ENCODE data around the gene DNAI1. TPM values are rescaled to one million over a fixed set of nuclear protein-coding genes. Genes with fewer than 3 reads are reported as not detected.

The DNAI1 gene
- total RNA-seq, 4 donors from 2014 or later, result 0.42 to 3.9 (median 0.66) TPM; not detected in 1

DNA sequence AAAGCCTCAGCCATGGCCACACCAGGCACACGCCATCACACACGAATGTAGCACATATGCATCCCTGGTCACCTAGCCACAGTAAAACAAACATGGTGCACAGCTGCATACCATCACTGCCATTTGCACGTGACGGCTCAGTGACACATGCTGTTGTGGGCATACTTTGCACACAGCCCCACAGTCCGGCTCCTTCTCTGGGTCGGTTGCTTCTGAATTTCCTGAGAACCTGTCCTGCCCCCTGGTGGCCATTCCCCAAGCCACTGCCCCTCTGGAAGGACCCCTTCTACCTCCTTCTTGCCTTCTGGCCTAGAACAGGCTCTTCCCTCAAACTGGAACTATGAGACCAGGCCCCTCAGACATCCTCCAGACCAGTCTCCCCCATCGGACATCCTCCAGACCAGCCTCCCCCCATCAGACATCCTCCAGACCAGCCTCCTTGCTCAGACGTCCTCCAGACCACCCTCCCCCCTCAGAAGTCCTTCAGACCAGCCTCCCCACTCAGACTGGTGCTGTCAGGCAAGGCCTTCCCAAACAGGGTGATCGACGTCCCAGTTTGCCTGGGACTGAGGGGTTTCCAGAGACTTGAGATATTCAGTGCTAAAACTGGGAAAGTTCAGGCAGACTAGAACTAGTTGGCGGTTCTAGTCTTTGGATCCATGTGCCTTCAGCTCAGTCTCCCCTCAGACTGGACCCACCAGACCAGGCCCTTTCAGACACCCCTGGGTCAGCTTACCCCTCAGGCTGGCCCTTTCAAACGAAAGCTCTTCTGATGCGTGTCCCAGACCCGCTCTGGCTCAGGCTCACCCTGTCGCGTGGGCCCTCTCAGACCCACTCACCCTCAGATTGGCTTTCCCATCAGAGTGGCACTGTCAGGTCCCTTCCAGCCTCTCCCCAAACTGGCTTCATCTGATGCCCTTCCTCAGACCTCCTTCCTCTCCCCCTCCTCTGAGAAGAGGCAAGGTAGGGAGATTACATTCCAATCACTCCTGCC lies 88.5 kb downstream of the DNAI1 start:
- Histone ChIP-seq H3K27me3 (peaks cover 0 to 9% of the 10 kb centered on the region in 2 donors), H3K4me1 (peaks cover 0 to 22% (median 7%) of the 10 kb centered on the region in 4 donors), H3K9me3 (no peaks in the 10 kb centered on the region), H3K4me3 (no peak overlapping the region), H3K36me3 (peaks cover 0 to 8% (median 0%) of the 10 kb centered on the region in 3 donors), H3K27ac (peak overlapping the region in 1 of 4 donors; percentile 3)
- WGBS, 2 donors, result 60 to 62% methylated on average over 16 of the region's 16 CpGs
- peak; percentile 33 to 85 (median 77) for TF ChIP-seq CTCF (IDR thresholded peaks at IDR 0.05)
- no peak for TF ChIP-seq POLR2A (IDR thresholded peaks at IDR 0.05)
- no peak for TF ChIP-seq EP300 (IDR thresholded peaks at IDR 0.05)
- peak; percentile 42 to 56 for DNase-seq (ENCODE audit: low spot score in 2 of 2)

GRCh38 chr9:34547960-34548611 lies 89.5 kb downstream of the DNAI1 start:
- peaks cover 0 to 9% of the 10 kb centered on the region in 2 donors for H3K27me3 ChIP-seq
- peaks cover 0 to 10% (median 0%) of the 10 kb centered on the region in 3 donors for H3K36me3 ChIP-seq
- H3K27ac ChIP-seq, result peak overlapping the region in 1 of 4 donors; percentile 3
- H3K4me1 ChIP-seq, result peaks cover 0 to 22% (median 7%) of the 10 kb centered on the region in 4 donors
- DNase-seq (ENCODE audit: low spot score in 2 of 2), result peak; percentile 37 to 75
- no peak overlapping the region for H3K4me3 ChIP-seq
- whole genome bisulfite sequencing, 2 donors, result 11 to 15% methylated on average over 9 to 12 of the region's 13 CpGs
- H3K9me3 ChIP-seq, result no peaks in the 10 kb centered on the region
- TF ChIP-seq CTCF (IDR thresholded peaks at IDR 0.05) (peak; percentile 70 to 91 (median 88)), EP300 (IDR thresholded peaks at IDR 0.05) (no peak), POLR2A (IDR thresholded peaks at IDR 0.05) (no peak)

DNA sequence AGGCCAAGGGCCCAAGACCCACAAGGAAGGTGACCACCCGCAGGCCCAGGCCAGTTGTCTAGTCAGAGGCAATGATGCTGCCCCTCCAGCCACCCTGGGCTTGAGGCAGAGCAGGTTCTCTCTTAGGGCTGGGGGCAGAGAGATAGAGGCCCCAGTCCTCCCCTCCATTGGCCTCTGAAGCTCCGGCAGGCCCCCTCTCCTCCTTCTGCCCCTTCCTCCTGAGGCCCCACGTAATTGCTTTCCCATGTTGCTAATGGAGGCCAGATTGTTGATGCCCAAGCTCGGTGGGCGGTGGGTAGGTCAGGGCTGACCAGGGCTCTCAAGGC lies 90.8 kb downstream of the DNAI1 start:
- DNase-seq (ENCODE audit: low spot score in 2 of 2), result no peak
- Histone ChIP-seq H3K36me3 (peaks cover 0 to 10% (median 0%) of the 10 kb centered on the region in 3 donors), H3K27ac (no peak overlapping the region), H3K9me3 (no peaks in the 10 kb centered on the region), H3K4me3 (no peak overlapping the region), H3K27me3 (peaks cover 0 to 6% of the 10 kb centered on the region in 2 donors), H3K4me1 (peaks cover 0 to 22% (median 7%) of the 10 kb centered on the region in 4 donors)
- 69 to 96% methylated on average over 4 to 5 of the region's 5 CpGs for WGBS, 2 donors
- no peak for TF ChIP-seq CTCF (IDR thresholded peaks at IDR 0.05)
- no peak for TF ChIP-seq POLR2A (IDR thresholded peaks at IDR 0.05)
- TF ChIP-seq EP300 (IDR thresholded peaks at IDR 0.05), result no peak

DNA sequence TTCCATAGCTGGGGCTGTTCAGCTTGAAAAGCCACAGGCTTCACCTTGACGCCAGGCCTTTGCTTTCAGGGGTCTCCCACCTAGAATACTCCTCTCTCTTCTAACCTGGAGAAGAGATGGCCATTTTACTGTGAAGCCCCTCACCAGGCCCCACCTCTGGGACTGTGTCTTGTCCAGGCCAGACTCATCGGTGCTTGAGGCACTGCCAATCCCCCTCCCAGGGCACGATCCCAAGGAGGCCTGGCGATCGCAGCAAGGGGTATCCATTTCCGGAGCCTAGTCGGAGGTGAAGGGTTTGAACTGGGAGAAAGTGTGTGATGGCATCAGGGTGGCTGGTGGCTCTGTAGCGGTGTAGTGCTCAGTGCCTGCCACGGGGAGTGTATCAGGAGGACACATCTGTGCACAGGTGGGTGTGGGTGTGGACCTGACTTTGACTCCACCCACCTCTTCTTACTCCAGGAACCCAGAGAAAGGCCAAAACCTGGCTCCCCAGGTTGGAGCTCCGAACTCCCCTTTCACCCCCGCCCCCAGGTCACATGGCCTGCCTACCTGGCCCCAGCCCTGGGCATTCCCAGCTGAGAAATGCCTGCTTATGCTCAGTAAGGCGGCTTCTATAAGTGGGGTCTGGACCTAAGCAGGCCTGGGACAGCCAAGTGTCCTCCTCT lies 91.5 kb downstream of the DNAI1 start:
- H3K36me3 ChIP-seq, result peaks cover 0 to 10% (median 0%) of the 10 kb centered on the region in 3 donors
- H3K9me3 ChIP-seq, result no peaks in the 10 kb centered on the region
- no peak overlapping the region for H3K4me3 ChIP-seq
- TF ChIP-seq EP300 (IDR thresholded peaks at IDR 0.05), result no peak
- no peak for TF ChIP-seq CTCF (IDR thresholded peaks at IDR 0.05)
- TF ChIP-seq POLR2A (IDR thresholded peaks at IDR 0.05), result no peak
- no peak overlapping the region for H3K27ac ChIP-seq
- peaks cover 0 to 26% (median 7%) of the 10 kb centered on the region in 4 donors for H3K4me1 ChIP-seq
- peaks cover 0 to 6% of the 10 kb centered on the region in 2 donors for H3K27me3 ChIP-seq
- WGBS, 2 donors, result 83 to 90% methylated on average over 9 to 12 of the region's 12 CpGs
- DNase-seq (ENCODE audit: low spot score in 2 of 2), result peak in 1 of 2 donors; percentile 2

All from tibial nerve (tissue), 4 donors.